ENCODE results near the gene TMEM53. TPM values are rescaled to one million over a fixed set of nuclear protein-coding genes. Genes with fewer than 3 reads are reported as not detected.
"Not testable (repeated sequence)": the region's sequence is repeated elsewhere in the genome, so short reads cannot be mapped to it uniquely, and the experiment has no call there.

The TMEM53 gene
- total RNA-seq, 6 donors from 2014 or later, result 10.7 to 46.1 (median 19.7) TPM

DNA sequence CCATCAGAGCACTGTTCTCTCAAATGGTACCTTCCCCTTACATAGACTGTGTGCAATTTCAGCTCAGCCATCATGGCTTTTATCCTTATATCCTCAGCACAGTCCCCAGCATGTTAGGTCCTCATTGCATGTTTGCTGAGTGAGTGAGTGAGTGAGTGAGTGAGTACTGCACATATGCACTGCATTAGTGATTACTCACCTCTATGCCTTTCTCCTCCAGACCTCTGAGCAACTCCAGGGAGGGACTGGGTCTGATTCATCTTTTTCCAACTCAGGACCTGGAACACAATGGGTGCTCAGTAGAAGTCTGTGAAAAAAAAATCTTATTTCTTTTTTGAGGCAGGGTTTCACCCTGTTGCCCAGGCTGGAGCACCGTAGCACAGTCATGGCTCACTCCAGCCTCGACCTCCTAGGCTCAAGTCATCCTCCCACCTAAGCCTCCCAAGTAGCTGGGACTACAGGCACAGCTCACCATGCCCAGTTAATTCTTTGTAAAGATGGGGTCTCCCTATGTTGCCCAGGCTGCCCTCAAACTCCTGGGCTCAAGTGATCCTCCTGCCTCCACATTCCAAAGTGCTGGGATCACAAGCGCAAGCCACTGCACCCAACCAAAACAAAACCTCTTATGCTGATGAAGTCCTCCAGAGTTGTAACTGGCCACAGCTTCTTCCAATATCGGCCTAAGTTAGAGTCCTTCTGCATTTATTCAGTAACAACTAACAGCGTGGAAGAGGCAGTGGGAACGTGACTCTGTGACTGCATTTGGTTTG, 33.0 kb upstream of the TMEM53 start:
- no peak for TF ChIP-seq CTCF (IDR thresholded peaks at IDR 0.05)
- TF ChIP-seq EP300 (IDR thresholded peaks at IDR 0.05), result no peak
- WGBS, 2 donors, result 83 to 92% methylated on average over 3 to 6 of the region's 6 CpGs
- ATAC-seq (ENCODE audit: low FRiP score in 2 of 2), result peak in 1 of 2 donors; percentile 47
- Histone ChIP-seq H3K27me3 (no peaks in the 10 kb centered on the region), H3K4me3 (no peak overlapping the region), H3K4me1 (peaks cover 4 to 11% (median 8%) of the 10 kb centered on the region in 4 donors), H3K27ac (no peak overlapping the region), H3K36me3 (no peaks in the 10 kb centered on the region), H3K9me3 (no peaks in the 10 kb centered on the region)
- DNase-seq, result no peak

DNA sequence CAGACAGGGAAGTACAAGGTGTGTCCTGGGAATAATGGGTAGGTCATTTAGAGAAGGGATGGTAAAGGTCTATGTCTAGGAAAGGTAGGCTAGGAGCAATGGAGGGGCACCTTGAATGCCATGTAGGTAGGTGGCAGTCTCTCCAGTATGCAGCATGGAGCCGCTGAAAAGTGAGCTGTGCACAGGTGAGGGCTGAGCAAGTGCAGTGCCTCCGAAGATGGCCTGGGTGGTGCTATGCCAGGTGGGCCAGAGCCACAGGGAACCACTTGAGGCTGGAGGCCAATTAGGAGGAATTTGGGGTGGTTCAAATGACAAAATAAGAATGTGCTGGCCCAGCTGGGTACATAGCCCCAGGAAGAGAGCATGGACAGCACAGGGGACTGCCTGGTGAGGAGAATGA, 31.7 kb upstream of the TMEM53 start:
- DNase-seq (no peak), ATAC-seq (ENCODE audit: low FRiP score in 2 of 2) (peak in 1 of 2 donors; percentile 12)
- Histone ChIP-seq H3K27ac (no peak overlapping the region), H3K9me3 (no peaks in the 10 kb centered on the region), H3K4me3 (no peak overlapping the region), H3K27me3 (no peaks in the 10 kb centered on the region), H3K36me3 (no peaks in the 10 kb centered on the region), H3K4me1 (peaks cover 4 to 15% (median 8%) of the 10 kb centered on the region in 4 donors)
- no peak for TF ChIP-seq POLR2AphosphoS5 (IDR thresholded peaks at IDR 0.05)
- no peak for TF ChIP-seq EP300 (IDR thresholded peaks at IDR 0.05)
- 76 to 94% methylated on average over 2 of the region's 2 CpGs for WGBS, 2 donors

DNA sequence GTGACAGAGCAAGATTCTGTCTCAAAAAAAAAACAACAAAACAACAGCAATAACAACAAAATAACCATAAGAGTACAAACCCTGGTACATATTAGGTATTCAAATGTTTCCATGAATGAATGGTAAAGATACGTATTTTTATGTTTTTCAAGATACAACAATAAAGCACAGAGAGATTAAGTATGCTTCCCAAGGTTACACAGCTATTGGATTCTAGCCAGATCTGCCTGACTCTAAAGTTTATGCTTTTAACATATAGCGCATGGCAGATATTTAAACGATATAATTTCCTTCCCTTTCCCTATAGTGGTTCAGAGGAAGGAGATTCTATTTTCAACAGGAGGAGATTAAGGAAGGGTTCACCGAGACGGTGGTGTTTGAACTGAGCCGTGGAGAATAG, 31.2 kb upstream of the TMEM53 start:
- H3K36me3 ChIP-seq, result no peaks in the 10 kb centered on the region
- 67 to 73% methylated on average over 6 of the region's 6 CpGs for WGBS, 2 donors
- H3K27me3 ChIP-seq, result no peaks in the 10 kb centered on the region
- TF ChIP-seq POLR2AphosphoS5 (IDR thresholded peaks at IDR 0.05) (no peak), EP300 (IDR thresholded peaks at IDR 0.05) (no peak), CTCF (IDR thresholded peaks at IDR 0.05) (no peak), POLR2A (IDR thresholded peaks at IDR 0.05) (no peak)
- no peak for DNase-seq
- no peak overlapping the region for H3K4me3 ChIP-seq
- H3K9me3 ChIP-seq, result no peaks in the 10 kb centered on the region
- no peak overlapping the region for H3K27ac ChIP-seq
- peaks cover 4 to 15% (median 8%) of the 10 kb centered on the region in 4 donors for H3K4me1 ChIP-seq
- no peak for ATAC-seq (ENCODE audit: low FRiP score in 2 of 2)

DNA sequence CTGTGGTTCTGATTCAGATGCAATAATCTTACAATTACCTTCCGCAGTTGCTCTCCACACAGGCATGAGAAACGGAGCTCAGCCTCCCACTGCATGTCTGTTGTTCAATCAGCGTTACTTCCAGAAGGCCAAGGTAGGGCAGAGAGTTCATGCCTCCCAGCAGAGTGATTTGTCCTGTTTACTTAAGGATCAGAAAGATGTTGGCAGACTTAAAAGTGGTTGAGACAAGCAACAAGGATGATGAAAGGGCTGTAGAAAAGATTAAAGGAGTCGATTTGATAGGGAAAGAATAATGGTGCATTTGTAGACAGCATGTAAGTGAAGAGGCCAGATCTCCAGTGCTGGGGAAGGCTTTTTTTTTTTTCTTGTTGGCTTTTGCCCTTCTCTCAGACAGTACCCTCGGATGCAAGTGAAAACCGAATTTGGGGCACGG, 26.9 kb upstream of the TMEM53 start:
- Histone ChIP-seq H3K4me3 (no peak overlapping the region), H3K36me3 (no peaks in the 10 kb centered on the region), H3K4me1 (peaks cover 0 to 4% (median 2%) of the 10 kb centered on the region in 4 donors), H3K27ac (no peak overlapping the region), H3K9me3 (no peaks in the 10 kb centered on the region), H3K27me3 (no peaks in the 10 kb centered on the region)
- DNase-seq (no peak), ATAC-seq (ENCODE audit: low FRiP score in 2 of 2) (no peak)
- WGBS, 2 donors, result 60 to 66% methylated on average over 7 of the region's 7 CpGs
- TF ChIP-seq POLR2AphosphoS5 (IDR thresholded peaks at IDR 0.05) (no peak), EP300 (IDR thresholded peaks at IDR 0.05) (no peak), POLR2A (IDR thresholded peaks at IDR 0.05) (no peak), CTCF (IDR thresholded peaks at IDR 0.05) (no peak)

- WGBS, 2 donors, result 74 to 75% methylated on average over 1 of the region's 1 CpG
- DNase-seq, result no peak
- TF ChIP-seq CTCF (IDR thresholded peaks at IDR 0.05), result no peak
- TF ChIP-seq POLR2A (IDR thresholded peaks at IDR 0.05), result no peak
- no peak for TF ChIP-seq POLR2AphosphoS5 (IDR thresholded peaks at IDR 0.05)
- no peak for TF ChIP-seq EP300 (IDR thresholded peaks at IDR 0.05)
Observed at GRCh38 chr1:44700573-44700972, 26.3 kb upstream of the TMEM53 start.

DNA sequence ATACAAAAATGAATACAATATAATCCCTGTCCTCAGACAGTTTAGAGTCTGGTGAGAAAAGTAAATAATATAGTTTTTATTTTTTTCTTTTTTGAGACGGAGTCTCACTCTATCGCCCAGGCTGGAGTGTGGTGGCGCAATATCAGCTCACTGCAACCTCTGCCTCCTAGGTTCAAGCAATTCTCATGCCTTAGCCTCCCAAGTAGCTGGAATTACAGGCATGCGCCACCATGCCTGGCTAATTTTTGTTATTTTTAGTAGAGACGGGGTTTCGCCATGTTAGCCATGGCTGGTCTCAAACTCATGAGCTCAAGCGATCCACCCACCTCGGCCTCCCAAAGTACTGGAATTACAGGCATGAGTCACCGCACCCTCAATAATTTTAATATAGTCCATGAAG, 25.1 kb upstream of the TMEM53 start:
- H3K27me3 ChIP-seq; H3K4me1 ChIP-seq; H3K9me3 ChIP-seq; H3K4me3 ChIP-seq; H3K27ac ChIP-seq; DNase-seq; H3K36me3 ChIP-seq; ATAC-seq (ENCODE audit: low FRiP score in 2 of 2): not testable (repeated sequence)
- WGBS, 2 donors, result 84 to 87% methylated on average over 9 of the region's 9 CpGs

More at GRCh38 chr1:44700573-44700972, 26.3 kb upstream of the TMEM53 start:
- no peak for ATAC-seq (ENCODE audit: low FRiP score in 2 of 2)
- Histone ChIP-seq H3K4me1 (peaks cover 0 to 4% (median 2%) of the 10 kb centered on the region in 4 donors), H3K9me3 (no peaks in the 10 kb centered on the region), H3K36me3 (no peaks in the 10 kb centered on the region), H3K4me3 (no peak overlapping the region), H3K27ac (no peak overlapping the region), H3K27me3 (no peaks in the 10 kb centered on the region)
